Esophagus muscularis mucosa (tissue), 4 donors: Measurements from ENCODE around the gene HMMR. TPM values are rescaled to one million over a fixed set of nuclear protein-coding genes. Genes with fewer than 3 reads are reported as not detected.
A peak's percentile ranks its signal among the peaks of the same experiment; 100 is the strongest.

Experiments used
- DNase-seq: peaks from one replicate; pipeline ENCODE4 v3.0.0-alpha.2; 2017; ENCODE audit errors: extremely low spot score
- H3K27ac ChIP-seq, 4 donors: fragments of 200-600 bp; sonication (generic); replicated peaks in 1 of 4; 1 replicate in 3 of 4; 2 replicates in 1 of 4; pipeline ENCODE4 v1.5.1; 2016 to 2019; ENCODE audit warnings: mild to moderate bottlenecking in 1 of 4
- H3K27me3 ChIP-seq, 4 donors: fragments of 200-600 bp; sonication (generic); one replicate each; pipeline versions ENCODE4 v1.5.1 to v1.6.0; 2016 to 2019
- H3K36me3 ChIP-seq, 4 donors: fragments of 200-600 bp; sonication (generic); one replicate each; pipeline ENCODE4 v1.5.1; 2016 to 2019
- H3K4me1 ChIP-seq, 4 donors: fragments of 200-600 bp; sonication (generic); one replicate each; pipeline ENCODE4 v1.5.1; 2016 to 2019
- H3K4me3 ChIP-seq, 4 donors: fragments of 200-600 bp; sonication (generic); 1 replicate in 2 of 4; 2 replicates in 2 of 4; pipeline ENCODE4 v1.5.1; 2016 to 2019; ENCODE audit warnings: mild to moderate bottlenecking in 4 of 4, moderate library complexity in 1 of 4
- H3K9me3 ChIP-seq, 4 donors: fragments of 200-600 bp; sonication (generic); 1 replicate in 3 of 4; 2 replicates in 1 of 4; pipeline ENCODE4 v1.5.1; 2016 to 2019
- CTCF ChIP-seq, 3 experiments: fragments of 200-600 bp in 2 of 3; fragments of 450-650 bp in 1 of 3; sonication (generic) in 2 of 3; IDR thresholded peaks; one replicate each; pipeline ENCODE4 v1.5.1; 2017 to 2019; ENCODE audit warnings: antibody characterized with exemption in 3 of 3, mild to moderate bottlenecking in 2 of 3, moderate library complexity in 1 of 3
- EP300 ChIP-seq: sonication (generic); formaldehyde crosslinking; IDR thresholded peaks from one replicate; pipeline ENCODE4 v1.6.1; 2017; ENCODE audit warnings: antibody characterized with exemption
- POLR2A ChIP-seq: fragments of 450-650 bp; IDR thresholded peaks from one replicate; pipeline ENCODE4 v1.6.1; 2017; ENCODE audit warnings: antibody characterized with exemption, moderate library complexity, mild to moderate bottlenecking, low read depth
- POLR2AphosphoS5 ChIP-seq, 2 donors: sonication (generic); formaldehyde crosslinking; IDR thresholded peaks; one replicate each; pipeline ENCODE4 v1.6.1; 2017; ENCODE audit warnings: antibody characterized with exemption in 2 of 2
- WGBS: methylation state at CpG from one replicate; pipeline ENCODE4 v1.1.5; 2018; 5-methylcytosine and 5-hydroxymethylcytosine counted together
- intact Hi-C: fragments of 100-400 bp; cut with DNase I; formaldehyde crosslinking; loops from one replicate; pipeline ENCODE4 v1.15.1; 2023
- total RNA-seq, 4 donors: library from RNA; depleted of rRNA; stranded (reverse); fragments of >200 nt; gene quantifications; one replicate each; pipeline versions ENCODE4 v1.1.0 to v1.2.1, GENCODE V29; 2016

Gene HMMR
- total RNA-seq, 4 donors from 2014 or later: 0.17 to 0.57 (median 0.26) TPM; not detected in 1

DNA sequence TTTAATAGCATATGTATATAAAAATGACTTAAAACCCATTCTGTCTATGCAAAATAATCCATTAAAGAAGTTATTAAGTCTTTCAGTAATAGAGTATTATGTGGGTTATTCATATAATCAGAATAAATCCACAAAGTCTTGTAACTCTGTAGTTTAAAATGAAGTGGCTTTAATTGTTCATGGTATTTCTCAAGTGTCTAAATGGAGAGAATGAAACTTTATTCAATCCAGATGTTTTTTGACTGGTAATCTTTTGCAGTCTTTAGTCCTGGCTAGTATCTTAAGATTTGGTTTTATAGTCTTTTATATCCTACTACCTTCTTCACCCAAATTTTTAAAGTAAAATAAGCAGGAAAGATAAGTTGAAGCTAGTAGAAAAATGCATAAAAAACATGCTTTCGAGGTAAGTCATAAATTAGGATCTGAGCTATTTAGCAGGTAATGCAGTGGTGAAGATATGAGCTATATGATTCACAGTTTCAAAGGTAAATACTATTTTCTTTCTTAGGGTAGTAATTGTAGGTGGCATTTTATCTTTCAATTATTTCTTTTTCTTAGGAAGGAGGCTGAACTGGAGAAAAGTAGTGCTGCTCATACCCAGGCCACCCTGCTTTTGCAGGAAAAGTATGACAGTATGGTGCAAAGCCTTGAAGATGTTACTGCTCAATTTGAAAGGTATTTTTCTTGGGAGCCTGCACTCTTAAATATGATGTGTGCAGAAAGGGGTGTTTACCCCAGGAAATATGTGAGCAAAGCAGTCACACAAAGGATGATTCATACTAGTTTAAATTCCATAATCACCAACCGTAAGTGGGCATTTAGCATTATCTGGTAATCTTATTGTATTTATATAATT is 17.9 kb downstream of the HMMR start:
- WGBS: 79% methylated on average over 2 of the region's 2 CpGs
- TF ChIP-seq POLR2A (no peak), EP300 (no peak), CTCF (IDR thresholded peaks at IDR 0.05) (no peak), POLR2AphosphoS5 (IDR thresholded peaks at IDR 0.05) (no peak)
- DNase-seq: no peak
- no peaks in the 10 kb centered on the region for H3K27me3 ChIP-seq
- intact Hi-C loops: no loop called here
- H3K4me1 ChIP-seq: no peaks in the 10 kb centered on the region
- no peaks in the 10 kb centered on the region for H3K36me3 ChIP-seq
- H3K4me3 ChIP-seq: no peak overlapping the region
- H3K9me3 ChIP-seq: no peaks in the 10 kb centered on the region
- no peak overlapping the region for H3K27ac ChIP-seq

DNA sequence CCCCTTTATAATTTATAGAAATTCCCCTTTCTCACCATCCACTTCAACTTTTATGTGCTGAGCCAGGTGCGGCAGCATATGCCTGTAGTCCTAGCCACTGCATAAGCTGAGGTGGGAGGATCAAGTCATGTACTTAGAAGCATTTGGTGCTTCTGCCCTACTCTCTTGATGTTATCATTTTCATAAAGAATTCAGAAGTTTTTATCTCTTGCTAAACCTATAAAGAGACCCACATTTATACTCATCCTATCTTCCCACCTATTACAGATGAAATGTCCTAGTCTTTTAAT is 18.5 kb downstream of the HMMR start:
- no peaks in the 10 kb centered on the region for H3K9me3 ChIP-seq
- DNase-seq: no peak
- no peak overlapping the region for H3K27ac ChIP-seq
- TF ChIP-seq POLR2AphosphoS5 (IDR thresholded peaks at IDR 0.05) (no peak), CTCF (IDR thresholded peaks at IDR 0.05) (no peak), POLR2A (no peak), EP300 (no peak)
- H3K4me1 ChIP-seq: no peaks in the 10 kb centered on the region
- WGBS: 100% methylated on average over 1 of the region's 1 CpG
- no peaks in the 10 kb centered on the region for H3K27me3 ChIP-seq
- intact Hi-C loops: no loop called here
- no peak overlapping the region for H3K4me3 ChIP-seq
- no peaks in the 10 kb centered on the region for H3K36me3 ChIP-seq

DNA sequence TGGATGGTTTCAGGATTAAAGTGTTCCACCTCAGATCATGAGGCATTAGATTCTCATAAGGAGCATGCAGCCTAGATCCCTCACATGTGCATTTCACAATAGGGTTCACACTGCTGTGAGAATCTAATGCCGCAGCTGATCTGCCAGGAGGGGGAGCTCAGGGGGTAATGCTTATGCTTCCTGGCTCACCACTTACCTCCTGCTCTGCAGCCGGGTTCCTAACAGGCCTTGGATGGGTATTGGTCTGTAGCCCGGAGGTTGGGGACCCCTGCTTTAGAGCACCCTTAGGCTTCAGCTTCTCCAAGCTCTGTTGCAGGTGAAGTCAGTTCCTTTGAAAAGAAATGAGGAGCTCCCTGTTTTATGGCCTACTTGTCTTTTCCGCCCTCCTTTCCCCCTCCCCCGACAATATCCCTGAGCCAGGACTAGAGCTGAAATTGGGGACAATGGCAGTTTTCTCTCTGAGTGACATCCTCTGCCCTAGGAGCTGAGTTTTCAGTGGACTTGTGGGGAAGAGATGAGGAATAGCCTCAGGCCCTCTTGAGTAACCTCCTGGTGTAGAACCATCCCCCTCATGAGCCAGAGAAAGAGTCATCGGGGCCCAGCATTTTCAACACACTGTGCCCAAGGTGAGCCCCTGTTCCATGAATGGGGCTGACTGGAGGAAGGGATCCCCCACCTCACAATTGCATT is 28.8 kb downstream of the HMMR start:
- Histone ChIP-seq H3K27ac (no peak overlapping the region), H3K36me3 (no peaks in the 10 kb centered on the region), H3K27me3 (no peaks in the 10 kb centered on the region), H3K9me3 (no peaks in the 10 kb centered on the region), H3K4me3 (no peak overlapping the region), H3K4me1 (no peaks in the 10 kb centered on the region)
- intact Hi-C loops: no loop called here
- DNase-seq: no peak
- TF ChIP-seq POLR2A (no peak), POLR2AphosphoS5 (IDR thresholded peaks at IDR 0.05) (no peak), CTCF (IDR thresholded peaks at IDR 0.05) (peak in 1 of 3 experiments; percentile 5)
- 89% methylated on average over 3 of the region's 6 CpGs for WGBS

DNA sequence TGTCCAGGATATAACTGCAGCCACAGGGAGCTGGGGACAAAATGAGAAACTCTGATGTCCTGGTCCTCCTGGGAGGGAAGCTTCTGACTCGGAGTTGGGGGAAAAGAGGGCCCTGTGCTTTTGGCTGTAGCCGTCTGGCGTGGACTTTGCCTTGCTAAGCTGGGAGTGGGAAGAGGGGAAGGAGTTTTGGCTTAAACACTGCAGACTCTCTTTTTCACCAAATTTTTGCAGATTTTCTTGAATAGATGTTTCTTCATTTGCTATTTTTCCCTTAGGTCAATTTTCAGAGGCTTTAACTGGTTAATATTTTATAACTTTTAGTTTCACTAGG is 29.3 kb downstream of the HMMR start:
- Histone ChIP-seq H3K4me1 (no peaks in the 10 kb centered on the region), H3K9me3 (no peaks in the 10 kb centered on the region), H3K4me3 (no peak overlapping the region), H3K27ac (no peak overlapping the region), H3K27me3 (no peaks in the 10 kb centered on the region), H3K36me3 (no peaks in the 10 kb centered on the region)
- no peak for DNase-seq
- TF ChIP-seq CTCF (IDR thresholded peaks at IDR 0.05): no peak
- no peak for TF ChIP-seq EP300
- TF ChIP-seq POLR2A: no peak
- TF ChIP-seq POLR2AphosphoS5 (IDR thresholded peaks at IDR 0.05): no peak
- WGBS: 96% methylated on average over 3 of the region's 3 CpGs
- intact Hi-C loops: no loop called here
